Measurements from ENCODE around the gene RAI14. TPM values are rescaled to one million over a fixed set of nuclear protein-coding genes. Genes with fewer than 3 reads are reported as not detected.

The RAI14 gene
- total and polyA plus RNA-seq, 4 experiments from 2014 or later, result 0.15 to 2.6 (median 2.1) TPM

DNA sequence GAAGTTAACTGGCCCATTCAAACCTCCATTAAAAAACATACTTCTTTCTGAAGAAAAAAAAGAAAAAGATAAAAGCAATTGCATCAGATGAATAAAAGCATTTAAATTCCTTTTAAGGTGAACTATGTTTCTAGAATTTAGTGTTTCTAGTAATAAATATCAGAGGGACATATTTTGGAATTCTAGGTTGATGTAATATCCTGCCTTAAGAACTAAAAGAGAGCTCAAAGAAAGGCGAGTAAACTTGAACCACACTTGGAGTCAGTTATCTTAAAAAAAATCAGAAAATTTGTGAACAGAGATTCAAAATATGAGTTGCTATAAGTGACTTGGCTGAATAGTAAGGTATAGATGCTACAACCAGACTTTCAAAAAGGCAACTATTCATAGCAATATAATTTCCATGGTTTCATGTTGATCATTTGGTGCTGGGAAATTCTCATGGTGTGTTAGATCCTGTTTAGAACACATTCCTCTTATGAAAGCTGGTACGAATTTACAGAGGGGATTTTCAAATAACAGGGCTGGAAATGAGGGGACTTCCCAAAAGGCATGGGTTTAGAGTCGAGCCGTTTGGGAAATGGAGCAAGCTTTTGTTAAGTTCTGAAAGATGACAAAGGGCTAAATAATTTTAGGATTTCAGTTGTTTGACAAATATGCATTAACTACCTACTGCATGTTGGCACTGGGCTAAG, 37.6 kb upstream of the RAI14 start:
- no peaks in the 10 kb centered on the region for H3K4me1 Mint-ChIP-seq
- intact Hi-C loops (cut with micrococcal nuclease), result no loop called here
- CTCF ChIA-PET (ENCODE audit: partially characterized antibody), result no interaction called here

DNA sequence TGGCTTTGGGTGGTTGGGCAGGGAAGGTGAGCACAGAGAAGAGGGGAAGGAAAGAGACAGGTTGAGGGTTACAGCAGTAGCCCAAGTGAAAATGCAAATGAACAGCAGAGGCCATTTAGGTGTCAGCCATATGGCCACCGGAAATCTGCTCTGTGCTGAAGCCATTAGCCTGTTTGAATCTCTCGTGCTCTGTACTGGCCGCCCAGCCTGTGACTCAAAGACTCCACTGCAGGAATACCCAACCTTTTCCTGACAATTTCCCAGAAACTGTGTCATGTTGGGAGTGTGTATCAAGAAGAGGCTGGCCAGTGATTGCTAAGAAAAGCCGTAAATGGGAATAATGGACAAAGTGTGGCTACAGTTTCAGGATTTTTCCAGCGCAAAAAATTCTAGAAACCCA, 35.9 kb upstream of the RAI14 start:
- H3K27ac Mint-ChIP-seq, result no peak overlapping the region
- H3K27me3 Mint-ChIP-seq, result peaks cover 5 to 12% of the 10 kb centered on the region in 2 donors
- H3K36me3 ChIP-seq (ENCODE audit: insufficient read depth, low read length), result no peaks in the 10 kb centered on the region
- H3K27ac ChIP-seq (ENCODE audit: low read depth, low read length), result no peak overlapping the region
- H3K36me3 Mint-ChIP-seq, result no peaks in the 10 kb centered on the region
- H3K4me3 ChIP-seq (ENCODE audit: low read length in 2 of 2), result no peak overlapping the region
- POLR2A ChIA-PET (ENCODE audit: partially characterized antibody), result no interaction called here
- no peak overlapping the region for H3K4me3 Mint-ChIP-seq
- H3K4me1 Mint-ChIP-seq, result no peaks in the 10 kb centered on the region
- no peaks in the 10 kb centered on the region for H3K9me3 ChIP-seq (ENCODE audit: control insufficient read depth in 1 of 2, low read length in 2 of 2)
- no peak for DNase-seq
- intact Hi-C loops (cut with micrococcal nuclease), result no loop called here
- H3K4me1 ChIP-seq (ENCODE audit: insufficient read depth, low read length), result no peaks in the 10 kb centered on the region
- no peaks in the 10 kb centered on the region for H3K9me3 Mint-ChIP-seq
- no peaks in the 10 kb centered on the region for H3K27me3 ChIP-seq (ENCODE audit: insufficient read depth, low read length)
- CTCF ChIA-PET (ENCODE audit: partially characterized antibody), result no interaction called here

More for the DNA sequence above, 37.6 kb upstream of the RAI14 start:
- H3K4me1 ChIP-seq (ENCODE audit: insufficient read depth, low read length), result no peaks in the 10 kb centered on the region
- no peaks in the 10 kb centered on the region for H3K27me3 ChIP-seq (ENCODE audit: insufficient read depth, low read length)
- H3K4me3 ChIP-seq (ENCODE audit: low read length in 2 of 2), result no peak overlapping the region
- POLR2A ChIA-PET (ENCODE audit: partially characterized antibody), result no interaction called here
- Mint-ChIP-seq H3K4me3 (no peak overlapping the region), H3K27ac (no peak overlapping the region), H3K27me3 (peaks cover 5 to 9% of the 10 kb centered on the region in 2 donors), H3K9me3 (no peaks in the 10 kb centered on the region), H3K36me3 (no peaks in the 10 kb centered on the region)
- no peaks in the 10 kb centered on the region for H3K36me3 ChIP-seq (ENCODE audit: insufficient read depth, low read length)
- no peaks in the 10 kb centered on the region for H3K9me3 ChIP-seq (ENCODE audit: control insufficient read depth in 1 of 2, low read length in 2 of 2)
- DNase-seq, result no peak
- no peak overlapping the region for H3K27ac ChIP-seq (ENCODE audit: low read depth, low read length)

DNA sequence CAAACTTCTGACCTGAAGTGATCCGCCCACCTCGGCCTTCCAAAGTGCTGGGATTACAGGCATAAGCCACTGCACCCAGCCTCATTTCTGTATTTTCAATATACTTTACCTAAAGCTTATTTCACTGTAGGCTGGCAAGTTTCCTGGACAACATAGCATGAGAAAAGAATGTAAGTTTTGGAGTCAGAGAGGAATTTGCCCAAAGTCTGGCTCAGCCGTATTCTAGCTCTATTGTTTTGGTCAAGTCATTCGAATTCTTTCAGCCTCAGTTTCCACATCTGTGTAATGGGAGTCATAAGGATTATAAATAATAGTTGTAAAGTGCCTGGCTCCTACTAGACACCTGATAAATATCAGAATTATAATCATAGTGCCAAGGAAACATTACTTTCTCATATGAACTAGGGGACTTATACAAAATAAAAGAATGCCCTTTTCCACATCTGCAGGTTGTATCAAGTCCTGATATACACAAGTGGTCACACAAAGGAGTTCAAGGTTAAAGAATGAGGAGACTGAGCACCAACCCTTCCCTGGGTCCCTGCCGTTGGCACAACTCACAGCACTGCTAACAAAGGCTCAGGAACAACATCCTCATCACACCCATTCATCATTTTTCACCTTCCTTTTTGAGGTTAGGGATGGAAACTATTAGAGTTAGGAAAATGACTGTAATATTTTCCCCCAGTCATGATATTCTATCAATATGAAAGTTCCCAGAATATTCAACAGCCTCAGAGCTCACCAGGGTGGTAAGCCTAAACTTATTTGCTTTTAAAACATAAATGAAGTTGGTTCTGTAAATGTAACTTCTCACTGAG, 34.6 kb upstream of the RAI14 start:
- H3K27me3 ChIP-seq (ENCODE audit: insufficient read depth, low read length), result no peaks in the 10 kb centered on the region
- no peaks in the 10 kb centered on the region for H3K9me3 ChIP-seq (ENCODE audit: control insufficient read depth in 1 of 2, low read length in 2 of 2)
- no peak for DNase-seq
- Mint-ChIP-seq H3K9me3 (no peaks in the 10 kb centered on the region), H3K4me1 (no peaks in the 10 kb centered on the region), H3K27ac (no peak overlapping the region), H3K27me3 (peaks cover 0 to 12% of the 10 kb centered on the region in 2 donors), H3K4me3 (no peak overlapping the region), H3K36me3 (no peaks in the 10 kb centered on the region)
- no peaks in the 10 kb centered on the region for H3K36me3 ChIP-seq (ENCODE audit: insufficient read depth, low read length)
- no peak overlapping the region for H3K4me3 ChIP-seq (ENCODE audit: low read length in 2 of 2)
- no peak overlapping the region for H3K27ac ChIP-seq (ENCODE audit: low read depth, low read length)
- POLR2A ChIA-PET (ENCODE audit: partially characterized antibody), result no interaction called here
- intact Hi-C loops (cut with micrococcal nuclease), result no loop called here
- CTCF ChIA-PET (ENCODE audit: partially characterized antibody), result interaction anchor here (1.2 kb wide), 1 partner anchor 10 kb away, joined by 3 read pairs; no protein-coding TSS in a partner anchor
- no peaks in the 10 kb centered on the region for H3K4me1 ChIP-seq (ENCODE audit: insufficient read depth, low read length)

DNA sequence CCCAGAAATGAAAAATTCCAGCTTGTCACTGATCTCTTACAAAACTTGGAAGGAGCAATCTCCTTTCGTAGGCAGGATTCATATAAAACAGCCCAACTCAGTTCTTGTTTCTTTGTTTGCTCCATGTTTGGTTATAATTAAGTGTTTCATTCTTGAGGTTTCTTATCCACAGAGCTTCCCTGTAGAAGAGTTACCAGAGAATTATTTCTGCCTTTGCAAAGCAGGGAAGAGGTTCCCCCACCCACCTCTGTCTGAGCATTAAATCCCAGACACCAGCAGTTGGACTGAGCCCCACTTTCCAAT, 34.1 kb upstream of the RAI14 start:
- Mint-ChIP-seq H3K27me3 (peaks cover 0 to 12% of the 10 kb centered on the region in 2 donors), H3K4me1 (no peaks in the 10 kb centered on the region), H3K36me3 (no peaks in the 10 kb centered on the region), H3K9me3 (no peaks in the 10 kb centered on the region), H3K4me3 (no peak overlapping the region), H3K27ac (no peak overlapping the region)
- H3K36me3 ChIP-seq (ENCODE audit: insufficient read depth, low read length), result no peaks in the 10 kb centered on the region
- H3K9me3 ChIP-seq (ENCODE audit: control insufficient read depth in 1 of 2, low read length in 2 of 2), result no peaks in the 10 kb centered on the region
- POLR2A ChIA-PET (ENCODE audit: partially characterized antibody), result no interaction called here
- intact Hi-C loops (cut with micrococcal nuclease), result no loop called here
- H3K27me3 ChIP-seq (ENCODE audit: insufficient read depth, low read length), result no peaks in the 10 kb centered on the region
- H3K4me3 ChIP-seq (ENCODE audit: low read length in 2 of 2), result no peak overlapping the region
- no peaks in the 10 kb centered on the region for H3K4me1 ChIP-seq (ENCODE audit: insufficient read depth, low read length)
- CTCF ChIA-PET (ENCODE audit: partially characterized antibody), result interaction anchor here (1.2 kb wide), 1 partner anchor 10 kb away, joined by 3 read pairs; no protein-coding TSS in a partner anchor
- H3K27ac ChIP-seq (ENCODE audit: low read depth, low read length), result no peak overlapping the region
- DNase-seq, result no peak

DNA sequence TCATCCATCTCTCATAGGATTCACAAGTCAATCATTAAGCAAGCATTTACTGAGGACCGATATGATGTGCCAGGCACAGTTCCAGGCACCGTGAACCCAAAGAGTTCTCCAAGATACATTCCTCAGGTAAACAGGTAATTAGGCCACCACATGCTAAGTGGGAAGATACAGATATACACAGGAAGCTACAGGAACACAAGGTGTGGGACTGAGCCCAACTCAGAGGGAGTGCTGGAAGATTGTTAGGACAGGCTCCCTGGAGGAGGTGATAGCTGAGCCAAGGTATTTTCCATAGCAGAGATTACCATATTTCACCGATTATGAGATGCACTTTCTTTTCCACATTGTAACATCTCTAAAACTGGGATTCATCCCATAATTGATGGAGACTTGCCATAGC, 31.4 kb upstream of the RAI14 start:
- no peak overlapping the region for H3K27ac Mint-ChIP-seq
- DNase-seq, result no peak
- H3K9me3 Mint-ChIP-seq, result peaks cover 0 to 3% (median 0%) of the 10 kb centered on the region in 8 donors
- intact Hi-C loops (cut with micrococcal nuclease), result no loop called here
- no peaks in the 10 kb centered on the region for H3K4me1 ChIP-seq (ENCODE audit: insufficient read depth, low read length)
- CTCF ChIA-PET (ENCODE audit: partially characterized antibody), result no interaction called here
- H3K27me3 Mint-ChIP-seq, result peaks cover 0 to 8% of the 10 kb centered on the region in 2 donors
- H3K27me3 ChIP-seq (ENCODE audit: insufficient read depth, low read length), result no peaks in the 10 kb centered on the region
- no peaks in the 10 kb centered on the region for H3K4me1 Mint-ChIP-seq
- H3K36me3 ChIP-seq (ENCODE audit: insufficient read depth, low read length), result no peaks in the 10 kb centered on the region
- H3K4me3 Mint-ChIP-seq, result no peak overlapping the region
- POLR2A ChIA-PET (ENCODE audit: partially characterized antibody), result no interaction called here
- no peak overlapping the region for H3K27ac ChIP-seq (ENCODE audit: low read depth, low read length)
- H3K9me3 ChIP-seq (ENCODE audit: control insufficient read depth in 1 of 2, low read length in 2 of 2), result no peaks in the 10 kb centered on the region
- H3K36me3 Mint-ChIP-seq, result no peaks in the 10 kb centered on the region
- no peak overlapping the region for H3K4me3 ChIP-seq (ENCODE audit: low read length in 2 of 2)

DNA sequence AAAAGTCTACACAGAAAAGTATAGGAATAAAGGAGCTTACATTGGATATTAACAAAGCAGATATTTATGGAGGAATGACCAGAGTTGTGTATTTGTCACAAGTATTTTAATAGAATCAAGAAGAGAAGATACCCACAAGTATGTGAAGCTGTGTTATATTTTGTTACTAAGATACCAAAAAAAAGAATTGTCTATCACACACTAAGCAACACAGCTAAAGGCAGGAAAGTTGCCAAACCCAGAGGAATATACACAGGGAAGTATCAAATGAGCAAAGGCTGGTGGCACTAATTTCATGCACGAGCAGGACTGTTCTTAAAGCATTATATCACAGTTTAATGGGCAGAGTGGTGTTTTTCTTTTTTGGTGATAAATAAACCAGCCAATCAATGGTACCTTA, 30.9 kb upstream of the RAI14 start:
- intact Hi-C loops (cut with micrococcal nuclease), result no loop called here
- Mint-ChIP-seq H3K36me3 (no peaks in the 10 kb centered on the region), H3K4me3 (no peak overlapping the region), H3K4me1 (no peaks in the 10 kb centered on the region), H3K27me3 (peaks cover 0 to 4% of the 10 kb centered on the region in 2 donors), H3K27ac (no peak overlapping the region), H3K9me3 (peaks cover 0 to 5% (median 2%) of the 10 kb centered on the region in 8 donors)
- no peak overlapping the region for H3K4me3 ChIP-seq (ENCODE audit: low read length in 2 of 2)
- no peak overlapping the region for H3K27ac ChIP-seq (ENCODE audit: low read depth, low read length)
- no peaks in the 10 kb centered on the region for H3K4me1 ChIP-seq (ENCODE audit: insufficient read depth, low read length)
- no peaks in the 10 kb centered on the region for H3K36me3 ChIP-seq (ENCODE audit: insufficient read depth, low read length)
- H3K27me3 ChIP-seq (ENCODE audit: insufficient read depth, low read length), result no peaks in the 10 kb centered on the region
- DNase-seq, result no peak
- H3K9me3 ChIP-seq (ENCODE audit: control insufficient read depth in 1 of 2, low read length in 2 of 2), result no peaks in the 10 kb centered on the region
- ChIA-PET POLR2A (ENCODE audit: partially characterized antibody) (no interaction called here), CTCF (ENCODE audit: partially characterized antibody) (no interaction called here)

DNA sequence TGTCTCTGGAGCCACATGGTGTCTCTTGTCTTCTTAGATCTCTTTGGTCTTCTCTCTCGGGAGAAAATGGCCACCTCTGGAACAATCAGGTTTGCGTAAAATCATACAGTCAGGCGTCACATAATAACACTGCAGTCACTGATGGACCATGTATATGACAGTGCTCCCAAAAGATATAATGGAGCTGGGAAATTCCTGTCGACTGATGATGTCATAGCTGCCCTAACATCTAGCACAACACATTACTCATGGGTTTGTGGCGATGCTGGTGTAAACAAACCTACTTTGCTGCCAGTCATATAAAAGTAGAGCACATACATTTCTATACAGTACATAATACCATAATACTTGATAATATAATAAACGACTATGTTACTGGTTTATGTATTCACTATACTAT, 30.1 kb upstream of the RAI14 start:
- Histone ChIP-seq H3K9me3 (ENCODE audit: control insufficient read depth in 1 of 2, low read length in 2 of 2) (no peaks in the 10 kb centered on the region), H3K36me3 (ENCODE audit: insufficient read depth, low read length) (no peaks in the 10 kb centered on the region), H3K27ac (ENCODE audit: low read depth, low read length) (no peak overlapping the region), H3K4me3 (ENCODE audit: low read length in 2 of 2) (no peak overlapping the region), H3K4me1 (ENCODE audit: insufficient read depth, low read length) (no peaks in the 10 kb centered on the region), H3K27me3 (ENCODE audit: insufficient read depth, low read length) (no peaks in the 10 kb centered on the region)
- no peak overlapping the region for H3K4me3 Mint-ChIP-seq
- peaks cover 0 to 8% of the 10 kb centered on the region in 2 donors for H3K27me3 Mint-ChIP-seq
- H3K4me1 Mint-ChIP-seq, result no peaks in the 10 kb centered on the region
- H3K9me3 Mint-ChIP-seq, result peaks cover 0 to 12% (median 8%) of the 10 kb centered on the region in 8 donors
- ChIA-PET POLR2A (ENCODE audit: partially characterized antibody) (no interaction called here), CTCF (ENCODE audit: partially characterized antibody) (no interaction called here)
- intact Hi-C loops (cut with micrococcal nuclease), result no loop called here
- H3K27ac Mint-ChIP-seq, result no peak overlapping the region
- no peaks in the 10 kb centered on the region for H3K36me3 Mint-ChIP-seq
- no peak for DNase-seq
